HepG2 (cell line): ENCODE measurements around the gene ITGAE. TPM values are rescaled to one million over a fixed set of nuclear protein-coding genes. Genes with fewer than 3 reads are reported as not detected.
A peak's percentile ranks its signal among the peaks of the same experiment; 100 is the strongest.

Experiments used
- CHD4 ChIP-seq: fragments of 200-600 bp; sonication (generic); IDR thresholded peaks from 2 replicates; pipeline ENCODE4 v1.7.0; 2017; ENCODE audit warnings: mild to moderate bottlenecking, low read length, borderline replicate concordance
- DMTF1 ChIP-seq: sonication (generic); formaldehyde crosslinking; IDR thresholded peaks from 2 replicates; pipeline ENCODE4 v1.4.0; 2020; ENCODE audit warnings: mild to moderate bottlenecking, missing genetic modification reagents
- GABPA ChIP-seq, 2 experiments: IDR thresholded peaks; 2 replicates each; pipeline ENCODE4 v1.6.1; 2011 to 2016; ENCODE audit warnings: low read depth in 2 of 2, low read length in 1 of 2, missing biosample characterization in 1 of 2, missing genetic modification characterization in 1 of 2
- GABPB1 ChIP-seq: IDR thresholded peaks from 2 replicates; pipeline ENCODE4 v1.6.1; 2016; ENCODE audit warnings: mild to moderate bottlenecking, missing genetic modification reagents, moderate library complexity, missing compliant biosample characterization
- GMEB1 ChIP-seq: sonication (generic); formaldehyde crosslinking; IDR thresholded peaks from 2 replicates; pipeline ENCODE4 v1.5.1; 2020; ENCODE audit warnings: missing genetic modification reagents, mild to moderate bottlenecking, borderline replicate concordance
- HMGXB4 ChIP-seq, 2 experiments: sonication (generic) in 1 of 2; formaldehyde crosslinking in 1 of 2; IDR thresholded peaks; 2 replicates each; pipeline versions ENCODE4 v1.4.0 to v1.6.1; 2018 to 2020; ENCODE audit warnings: missing genetic modification reagents in 2 of 2, borderline replicate concordance in 1 of 2, low read depth in 1 of 2, mild to moderate bottlenecking in 1 of 2, missing biosample characterization in 1 of 2
- MTF1 ChIP-seq: sonication (generic); formaldehyde crosslinking; IDR thresholded peaks from 2 replicates; pipeline ENCODE4 v1.5.0; 2020; ENCODE audit warnings: missing genetic modification reagents
- PHF21A ChIP-seq: sonication (generic); formaldehyde crosslinking; IDR thresholded peaks from 2 replicates; pipeline ENCODE4 v1.5.0; 2020; ENCODE audit warnings: mild to moderate bottlenecking, missing genetic modification reagents
- RBM22 ChIP-seq: fragments of 200-400 bp; formaldehyde crosslinking; optimal IDR thresholded peaks from 2 replicates; pipeline ENCODE3; 2017; ENCODE audit warnings: mild to moderate bottlenecking, low read length, moderate library complexity
- REST ChIP-seq, 2 experiments: IDR thresholded peaks; 2 replicates each; pipeline ENCODE4 v1.6.1; 2011 to 2012; ENCODE audit warnings: low read length in 2 of 2, borderline replicate concordance in 1 of 2, low read depth in 1 of 2, mild to moderate bottlenecking in 1 of 2, moderate library complexity in 1 of 2
- RXRA ChIP-seq: sonication (generic); formaldehyde crosslinking; IDR thresholded peaks from 2 replicates; pipeline ENCODE4 v1.5.1; 2020; ENCODE audit warnings: missing genetic modification reagents
- SMAD3 ChIP-seq: sonication (generic); formaldehyde crosslinking; IDR thresholded peaks from 2 replicates; pipeline ENCODE4 v1.4.0; 2020; ENCODE audit warnings: missing genetic modification reagents
- SP4 ChIP-seq: sonication (generic); formaldehyde crosslinking; IDR thresholded peaks from 2 replicates; pipeline ENCODE4 v1.8.1; 2023; ENCODE audit warnings: mild to moderate bottlenecking, missing genetic modification reagents
- ZMYM2 ChIP-seq: sonication (generic); formaldehyde crosslinking; IDR thresholded peaks from 2 replicates; pipeline ENCODE4 v1.8.0; 2022; ENCODE audit warnings: mild to moderate bottlenecking, missing genetic modification reagents
- ZMYM3 ChIP-seq: sonication (generic); formaldehyde crosslinking; IDR thresholded peaks from 2 replicates; pipeline ENCODE4 v1.5.1; 2020; ENCODE audit warnings: mild to moderate bottlenecking, missing genetic modification reagents
- polyA plus RNA-seq, 8 experiments: library from polyadenylated mRNA; depleted of rRNA in 3 of 8; stranded (reverse) in 7 of 8; unstranded in 1 of 8; fragments of >200 nt; fragmentation: Illumina TruSeq in 4 of 8; extraction: Trizol in 4 of 8; gene quantifications; 2 replicates each; pipeline versions ENCODE4 v1.2.1 to v1.2.3, GENCODE V29; 2011 to 2016; ENCODE audit warnings: low read depth in 4 of 8, missing spikeins in 1 of 8, mixed read lengths in 1 of 8; ENCODE audit not compliant: insufficient read depth in 1 of 8
- total RNA-seq, 5 experiments: library from RNA; depleted of rRNA; stranded (reverse); fragments of >200 nt; fragmentation: Illumina TruSeq; extraction: Trizol; gene quantifications; 2 replicates each; pipeline ENCODE4 v1.2.3, GENCODE V29; 2016; ENCODE audit warnings: low read depth in 1 of 5

The ITGAE gene
- total and polyA plus RNA-seq, 2 of the 13 experiments (the other 11 are each of a cell fraction or from before 2014, with no cell fraction given), result 42.3 to 49.0 TPM

GRCh38 chr17:3667366-3668278 lies 133.4 kb downstream of the ITGAE start (continued):
- TF ChIP-seq HMGXB4 (CRISPR knock-in tag; IDR thresholded peaks at IDR 0.05; ENCODE audit: borderline replicate concordance in 1 of 2, low read depth in 1 of 2) (peak in 1 of 2 experiments; percentile 47; a peak in 1 of 4 replicates), REST (IDR thresholded peaks at IDR 0.05; ENCODE audit: borderline replicate concordance in 1 of 2, low read depth in 1 of 2, low read length in 2 of 2) (peak in 1 of 2 experiments; percentile 26; a peak in 1 of 4 replicates), RBM22 (no peak), PHF21A (CRISPR knock-in tag) (peak; percentile 85; the same call in 1 of the 2 replicates), GABPA (IDR thresholded peaks at IDR 0.05; ENCODE audit: low read depth, low read length) (no peak), GABPA (CRISPR knock-in tag; IDR thresholded peaks at IDR 0.05; ENCODE audit: low read depth) (peak; percentile 49; the same call in 1 of the 2 replicates), GMEB1 (CRISPR knock-in tag) (peak; percentile 62; the same call in 1 of the 2 replicates), SMAD3 (CRISPR knock-in tag) (0 out of 2 replicates have a peak, but pooled peaks have one; percentile 20), GABPB1 (CRISPR knock-in tag) (peak; percentile 74; the same call in 1 of the 2 replicates), CHD4 (no peak), DMTF1 (CRISPR knock-in tag) (no peak; the same call in 1 of the 2 replicates), ZMYM3 (peak; percentile 72), MTF1 (CRISPR knock-in tag) (no peak), SP4 (CRISPR knock-in tag) (peak; percentile 74), ZMYM2 (peak; percentile 91; the same call in 1 of the 2 replicates), RXRA (CRISPR knock-in tag) (0 out of 2 replicates have a peak, but pooled peaks have one; percentile 23)
